GM19455 (cell line): ENCODE results near the gene HSF2BP.
"Not testable (repeated sequence)": the region's sequence is repeated elsewhere in the genome, so short reads cannot be mapped to it uniquely, and the experiment has no call there.

Experiments used
- ATAC-seq: cut with Tn5 transposase; IDR thresholded peaks from one replicate; pipeline ENCODE4 v1.9.1; 2021; ENCODE audit not compliant: unreplicated experiment

The HSF2BP gene

GRCh38 chr21:43659136-43660000 lies at the start of gene HSF2BP, which contains the start of gene RRP1B:
TSS of gene HSF2BP (minus strand) at chr21:43659488. CDS start at chr21:43658096, 1,392 bp downstream.
TSS of gene RRP1B (plus strand) at chr21:43659560. CDS start at chr21:43659665, 105 bp downstream.
- ATAC-seq = peak; percentile 51

- ATAC-seq = no peak
Measured at GRCh38 chr21:43708745-43709381, 49.6 kb upstream of the HSF2BP start.

- ATAC-seq = no peak
Measured at GRCh38 chr21:43707462-43707861, 48.2 kb upstream of the HSF2BP start.

GRCh38 chr21:43703035-43703880 lies 44.0 kb upstream of the HSF2BP start:
- ATAC-seq = no peak

GRCh38 chr21:43702785-43703034 lies 43.4 kb upstream of the HSF2BP start:
- no peak for ATAC-seq

- no peak for ATAC-seq
Measured at GRCh38 chr21:43701936-43702784, 42.9 kb upstream of the HSF2BP start.

GRCh38 chr21:43699933-43700599 lies 40.8 kb upstream of the HSF2BP start:
- no peak for ATAC-seq

- not testable (repeated sequence) for ATAC-seq
Measured at GRCh38 chr21:43699492-43699777, 40.1 kb upstream of the HSF2BP start.

GRCh38 chr21:43697758-43698643 lies 38.7 kb upstream of the HSF2BP start:
- ATAC-seq = no peak

GRCh38 chr21:43696214-43696613 lies 36.9 kb upstream of the HSF2BP start:
- no peak for ATAC-seq

GRCh38 chr21:43694437-43695079 lies 35.3 kb upstream of the HSF2BP start:
- ATAC-seq = no peak

- no peak for ATAC-seq
Measured at GRCh38 chr21:43693981-43694380, 34.7 kb upstream of the HSF2BP start.

- no peak for ATAC-seq
Measured at GRCh38 chr21:43692949-43693348, 33.7 kb upstream of the HSF2BP start.

GRCh38 chr21:43691801-43692200 lies 32.5 kb upstream of the HSF2BP start:
- no peak for ATAC-seq

- ATAC-seq = no peak
Measured at GRCh38 chr21:43691086-43691795, 32.0 kb upstream of the HSF2BP start.

GRCh38 chr21:43690346-43690745 lies 31.1 kb upstream of the HSF2BP start:
- no peak for ATAC-seq

GRCh38 chr21:43689556-43690337 lies 30.5 kb upstream of the HSF2BP start:
- no peak for ATAC-seq
